GM19468 (cell line): ENCODE measurements around the gene SPEM1.

Experiments used
- ATAC-seq: cut with Tn5 transposase; IDR thresholded peaks from one replicate; pipeline ENCODE4 v1.9.1; 2021; ENCODE audit warnings: mild to moderate bottlenecking, moderate library complexity, moderate number of reproducible peaks; ENCODE audit not compliant: unreplicated experiment; ENCODE audit errors: extremely low read depth

Gene SPEM1

DNA sequence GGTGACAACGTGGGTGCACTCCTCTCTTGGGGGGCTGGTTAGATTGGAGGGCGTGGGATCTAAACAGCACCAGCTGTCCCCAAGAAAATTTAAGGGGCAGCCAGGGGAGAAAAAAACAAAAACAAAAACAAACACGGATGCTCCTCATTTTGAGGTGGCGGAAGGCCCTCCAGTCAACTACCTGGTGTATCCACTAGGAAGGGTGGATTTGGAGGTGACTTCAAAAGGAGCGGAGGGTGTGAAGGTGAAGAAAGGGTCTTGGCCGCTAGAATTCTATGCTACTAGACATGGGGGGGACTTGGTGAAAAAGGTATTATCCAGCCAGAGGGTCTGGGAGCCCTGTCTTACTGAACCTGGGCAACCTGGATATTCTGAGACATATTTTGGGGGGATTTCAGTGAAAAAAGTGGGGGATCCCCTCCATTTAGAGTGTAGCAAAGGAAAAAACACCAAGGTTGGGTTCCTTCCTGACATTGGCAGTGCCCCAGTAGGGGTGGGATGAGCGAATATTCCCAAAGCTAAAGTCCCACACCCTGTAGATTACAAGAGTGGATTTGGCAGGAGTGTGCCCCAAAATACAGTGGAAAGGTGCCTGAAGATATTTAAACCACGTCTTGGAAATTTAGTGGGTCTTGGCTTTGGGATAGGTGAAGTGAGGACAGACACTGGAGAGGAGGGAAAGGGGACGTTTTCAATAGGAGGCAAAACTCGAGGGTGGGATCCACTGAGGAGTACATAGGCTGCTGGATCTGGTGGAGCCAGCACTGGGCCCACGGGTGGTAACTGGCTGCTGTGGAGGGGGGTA is 18.7 kb downstream of the SPEM1 start:
- no peak for ATAC-seq

DNA sequence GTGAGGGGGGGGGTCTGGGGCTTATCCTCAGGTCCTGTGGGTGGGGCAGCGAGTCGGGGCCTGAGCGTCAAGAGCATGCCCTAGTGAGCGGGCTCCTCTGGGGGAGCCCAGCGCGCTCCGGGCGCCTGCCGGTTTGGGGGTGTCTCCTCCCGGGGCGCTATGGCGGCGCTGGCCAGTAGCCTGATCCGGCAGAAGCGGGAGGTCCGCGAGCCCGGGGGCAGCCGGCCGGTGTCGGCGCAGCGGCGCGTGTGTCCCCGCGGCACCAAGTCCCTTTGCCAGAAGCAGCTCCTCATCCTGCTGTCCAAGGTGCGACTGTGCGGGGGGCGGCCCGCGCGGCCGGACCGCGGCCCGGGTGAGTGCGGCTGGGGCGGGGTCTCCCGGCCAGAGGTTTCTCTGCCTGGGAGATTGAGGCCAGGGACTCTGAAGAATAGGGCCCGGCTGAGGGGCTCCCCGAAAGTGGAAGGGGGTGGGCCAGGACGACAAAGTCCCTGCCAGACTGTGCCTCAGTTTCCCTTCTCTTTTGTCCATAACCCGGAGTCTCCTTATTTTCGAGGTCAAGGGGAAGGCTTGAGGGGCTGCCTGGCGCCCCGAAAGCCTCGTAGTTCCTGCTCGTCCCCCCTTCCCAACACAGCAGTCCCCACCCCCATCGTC is 19.5 kb downstream of the SPEM1 start, which contains the start of gene FGF11:
Gene FGF11 (plus strand): TSS at position 51 of the 651 bp plus-strand sequence. CDS start 109 bp downstream, at position 160.
- ATAC-seq: no peak

DNA sequence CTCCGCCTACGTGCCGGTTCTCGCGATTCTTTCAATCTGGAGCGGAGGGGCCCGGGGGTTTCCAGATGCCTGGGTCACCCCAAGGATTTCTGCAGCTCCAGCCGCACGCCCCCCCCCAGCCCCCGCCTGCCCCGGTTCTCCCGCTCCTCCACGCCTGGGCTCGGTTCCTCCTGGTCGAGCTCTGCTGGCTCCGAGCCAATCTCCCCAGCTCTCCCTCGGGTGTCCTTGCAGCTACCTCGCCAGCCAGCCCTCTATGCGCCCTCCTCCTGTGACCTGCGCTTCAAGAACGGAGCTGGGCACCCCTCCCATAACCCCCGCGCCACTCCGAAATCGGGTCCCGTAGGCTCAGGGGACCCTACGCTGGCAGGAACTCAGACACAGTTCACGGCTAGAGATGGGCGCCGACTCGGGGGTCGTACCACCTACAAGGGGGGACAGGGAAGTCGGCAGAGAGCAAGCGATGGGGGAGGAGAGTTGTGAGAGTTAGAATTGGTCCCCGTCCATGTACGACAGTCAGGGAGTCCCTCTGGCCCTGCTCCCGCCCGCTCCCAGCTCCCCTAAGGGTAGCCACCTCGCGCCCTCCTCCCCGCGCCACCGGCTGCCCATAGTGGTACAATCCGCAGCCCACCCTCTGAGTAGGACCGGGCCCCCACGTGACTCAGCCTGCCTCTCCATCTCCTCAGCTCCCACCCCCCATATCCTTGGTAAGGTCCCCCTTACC is 20.1 kb downstream of the SPEM1 start:
- no peak for ATAC-seq

GRCh38 chr17:7440834-7441195 is 20.7 kb downstream of the SPEM1 start:
- ATAC-seq: no peak

DNA sequence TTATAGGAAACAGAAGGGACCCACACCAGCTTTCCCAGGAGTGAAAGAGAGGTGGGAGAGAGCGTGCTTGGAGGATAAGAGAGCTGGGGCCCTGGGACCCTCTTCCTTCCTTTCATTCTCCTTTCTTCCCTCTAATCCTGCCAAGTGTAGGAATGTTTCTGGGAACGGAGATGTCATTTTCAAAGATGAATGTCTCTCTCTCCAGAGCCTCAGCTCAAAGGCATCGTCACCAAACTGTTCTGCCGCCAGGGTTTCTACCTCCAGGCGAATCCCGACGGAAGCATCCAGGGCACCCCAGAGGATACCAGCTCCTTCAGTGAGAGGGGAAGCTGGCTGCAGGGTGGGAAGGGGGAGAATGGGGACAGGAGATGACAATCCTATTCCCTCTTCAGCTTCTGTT is 21.1 kb downstream of the SPEM1 start:
- no peak for ATAC-seq

DNA sequence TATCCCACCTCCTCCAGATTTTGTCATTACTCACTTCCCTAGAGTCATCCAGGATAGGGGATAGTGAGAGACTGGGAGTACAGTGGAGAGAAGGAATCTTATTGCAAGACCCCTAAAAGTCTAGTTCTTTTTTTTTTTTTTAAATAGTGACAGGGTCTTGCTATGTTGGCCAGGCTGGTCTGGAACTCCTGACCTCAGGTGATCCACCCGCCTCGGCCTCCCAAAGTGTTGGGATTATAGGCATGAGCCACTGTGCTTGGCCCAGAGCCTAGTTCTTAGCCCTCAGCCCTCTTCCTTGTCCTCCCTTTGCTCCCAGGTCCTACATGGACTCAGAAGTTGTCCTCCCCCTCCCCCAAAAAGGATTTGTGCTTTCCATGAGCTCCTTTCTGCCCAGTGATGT is 22.0 kb downstream of the SPEM1 start:
- no peak for ATAC-seq

GRCh38 chr17:7443499-7444485 is 23.7 kb downstream of the SPEM1 start:
- ATAC-seq: no peak

GRCh38 chr17:7444682-7445618 is 24.8 kb downstream of the SPEM1 start, which contains the start of gene CHRNB1:
Gene CHRNB1, plus strand, starts transcription at chr17:7445061. Its CDS starts 67 bp downstream, at chr17:7445128.
- ATAC-seq: no peak

- ATAC-seq: no peak
Observed at GRCh38 chr17:7445619-7445968, 25.5 kb downstream of the SPEM1 start.

GRCh38 chr17:7448461-7448860 is 28.3 kb downstream of the SPEM1 start:
- ATAC-seq: no peak

DNA sequence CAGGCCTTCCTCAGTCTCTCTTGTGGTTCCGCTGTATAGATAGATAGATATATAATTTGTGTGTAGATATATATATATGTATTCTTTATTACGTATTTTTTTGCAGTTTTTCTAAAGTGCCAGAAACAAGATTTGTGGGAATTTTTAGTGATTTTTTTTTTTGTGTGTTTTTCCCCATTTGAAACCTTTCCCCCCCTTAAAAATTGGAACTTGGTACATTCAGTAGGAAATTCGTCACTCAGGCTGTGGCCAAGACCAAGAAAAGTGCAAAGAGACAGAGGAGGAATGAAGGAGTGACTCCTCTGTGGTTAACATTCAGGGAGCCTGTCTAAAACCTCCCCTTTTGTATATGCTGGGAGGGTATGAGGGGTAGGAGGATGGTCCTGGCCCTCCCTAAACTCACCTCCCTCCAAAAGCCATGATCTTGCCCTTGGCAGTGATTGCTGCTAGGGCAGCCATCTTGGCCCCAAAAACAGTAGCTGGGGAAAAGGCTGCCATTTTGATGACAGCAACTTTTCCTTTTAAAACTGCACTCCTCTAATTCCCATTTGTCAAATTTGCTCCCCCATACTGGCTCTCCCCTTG is 39.9 kb downstream of the SPEM1 start:
- ATAC-seq: no peak

DNA sequence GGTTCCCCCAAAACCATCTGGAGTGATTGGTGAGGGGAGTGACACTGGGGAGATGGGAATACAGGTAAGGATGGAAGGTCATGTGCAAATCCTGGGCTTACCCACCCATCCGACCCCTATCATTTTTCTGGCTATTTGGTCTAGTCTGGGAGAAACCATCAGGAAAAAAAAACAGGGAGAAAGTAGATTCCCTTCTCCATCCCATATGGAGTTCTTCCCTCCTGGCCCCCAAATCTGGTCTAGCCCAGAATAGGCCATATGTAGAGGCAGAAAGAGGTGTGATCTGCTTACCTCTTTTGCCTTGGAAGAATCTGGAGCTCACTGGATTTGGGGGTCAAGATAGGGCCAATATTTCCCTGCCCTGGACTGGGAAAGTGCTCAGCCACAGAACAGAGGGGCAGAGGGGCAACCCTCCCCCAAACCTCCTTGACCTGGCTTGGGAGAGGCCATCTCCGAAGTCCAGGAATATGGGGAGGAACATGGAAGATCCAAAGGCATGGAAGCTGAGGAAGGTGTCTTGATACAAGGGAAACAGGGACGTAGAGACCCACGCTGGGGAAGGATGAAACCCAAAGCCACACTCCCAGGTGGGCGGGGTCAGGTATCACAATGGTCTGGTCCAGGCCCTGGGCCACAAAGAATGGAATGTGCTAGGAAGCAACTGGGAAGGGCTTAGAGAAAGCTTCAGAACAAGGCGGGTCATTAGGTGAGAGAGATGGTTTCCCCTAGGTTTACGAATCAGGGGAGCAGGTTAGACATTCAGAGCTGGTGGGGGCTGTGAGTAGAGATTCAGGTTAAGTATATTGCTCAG is 40.9 kb downstream of the SPEM1 start:
- ATAC-seq: no peak

DNA sequence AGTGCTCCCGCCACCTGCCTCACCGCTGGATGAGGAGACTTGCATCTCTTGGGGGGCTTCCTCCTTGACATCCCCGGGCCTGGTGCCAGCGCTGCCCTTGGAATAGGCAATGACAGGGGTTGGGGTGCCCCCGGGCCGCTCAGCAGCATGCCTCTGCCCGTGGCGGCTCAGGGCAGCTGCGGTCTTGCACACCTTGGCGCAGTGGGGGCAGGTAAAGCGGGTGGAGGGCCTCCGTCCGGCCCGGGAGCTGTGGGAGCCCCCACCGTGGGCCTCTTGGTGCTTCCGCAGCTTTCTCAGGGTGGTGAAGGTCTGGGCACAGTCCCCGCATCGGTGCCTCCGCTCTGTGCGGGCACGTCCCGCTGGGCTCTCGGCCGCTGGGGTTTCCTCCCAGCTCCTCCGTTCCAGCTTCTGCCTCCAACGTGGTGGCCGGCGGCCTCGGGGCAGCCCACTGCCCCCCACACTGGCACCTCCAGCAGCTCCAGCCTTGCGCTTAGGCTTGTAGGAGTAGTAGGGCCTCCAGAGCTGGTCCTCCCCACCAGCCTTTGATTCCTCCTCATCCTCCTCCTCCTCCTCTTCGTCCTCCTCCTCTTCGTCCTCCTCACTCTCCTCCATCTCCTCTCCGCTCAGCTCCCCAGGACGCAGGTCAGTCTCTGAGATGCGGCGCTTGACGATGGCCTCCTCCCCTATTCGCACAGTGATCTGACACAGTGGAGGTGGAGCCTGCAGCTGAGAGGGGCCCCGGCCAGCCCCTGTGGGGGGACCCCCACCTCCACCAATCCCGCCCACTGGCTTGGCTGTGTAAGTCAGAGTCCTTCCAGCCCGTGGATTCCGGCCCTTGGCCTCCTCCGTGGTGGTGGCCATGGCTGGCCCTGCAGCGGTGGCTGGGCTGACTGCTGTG is 42.6 kb downstream of the SPEM1 start:
- no peak for ATAC-seq

DNA sequence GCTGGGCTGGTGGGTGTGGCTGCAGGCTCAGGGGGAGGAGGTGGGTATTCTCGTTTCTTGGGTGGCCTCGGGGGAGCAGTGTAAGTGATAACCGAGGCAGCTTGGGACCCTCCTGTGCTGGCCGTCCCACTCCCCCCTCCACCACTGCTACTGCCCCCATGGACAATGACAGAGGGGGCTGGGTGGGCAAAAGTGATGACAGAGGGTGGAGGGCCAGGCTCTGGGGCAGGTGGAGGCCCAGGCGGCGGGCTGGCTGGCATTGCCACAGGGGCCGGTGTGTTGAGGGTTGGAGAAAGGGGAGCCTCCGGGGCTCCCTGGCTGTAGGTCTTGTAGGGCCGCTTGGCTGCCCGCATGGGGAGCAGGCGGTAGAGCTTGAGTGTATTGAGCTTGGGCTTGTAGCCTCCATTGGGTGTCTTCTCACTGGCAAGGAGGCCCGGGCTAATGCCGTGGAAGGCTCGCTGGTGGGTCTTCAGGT is 43.3 kb downstream of the SPEM1 start:
- no peak for ATAC-seq

DNA sequence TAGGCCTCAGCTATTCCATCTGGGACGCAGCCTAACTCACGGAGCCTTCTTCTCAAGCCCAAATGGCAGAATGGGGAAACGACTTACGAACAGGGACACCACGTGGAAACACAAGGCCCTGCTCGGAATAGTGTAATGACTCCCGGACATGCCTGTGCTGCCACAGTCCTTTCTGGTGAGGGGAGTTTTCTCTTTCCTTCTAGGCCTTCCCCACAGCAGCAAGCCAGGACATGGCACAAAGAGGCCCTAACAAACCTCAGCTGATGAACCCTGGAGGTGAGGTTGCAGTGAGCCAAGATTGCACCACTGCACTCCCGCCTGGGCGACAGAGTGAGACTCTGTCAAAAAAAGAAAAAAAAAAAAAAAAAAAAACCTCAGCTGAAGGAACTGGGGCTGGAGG is 44.0 kb downstream of the SPEM1 start:
- ATAC-seq: no peak

DNA sequence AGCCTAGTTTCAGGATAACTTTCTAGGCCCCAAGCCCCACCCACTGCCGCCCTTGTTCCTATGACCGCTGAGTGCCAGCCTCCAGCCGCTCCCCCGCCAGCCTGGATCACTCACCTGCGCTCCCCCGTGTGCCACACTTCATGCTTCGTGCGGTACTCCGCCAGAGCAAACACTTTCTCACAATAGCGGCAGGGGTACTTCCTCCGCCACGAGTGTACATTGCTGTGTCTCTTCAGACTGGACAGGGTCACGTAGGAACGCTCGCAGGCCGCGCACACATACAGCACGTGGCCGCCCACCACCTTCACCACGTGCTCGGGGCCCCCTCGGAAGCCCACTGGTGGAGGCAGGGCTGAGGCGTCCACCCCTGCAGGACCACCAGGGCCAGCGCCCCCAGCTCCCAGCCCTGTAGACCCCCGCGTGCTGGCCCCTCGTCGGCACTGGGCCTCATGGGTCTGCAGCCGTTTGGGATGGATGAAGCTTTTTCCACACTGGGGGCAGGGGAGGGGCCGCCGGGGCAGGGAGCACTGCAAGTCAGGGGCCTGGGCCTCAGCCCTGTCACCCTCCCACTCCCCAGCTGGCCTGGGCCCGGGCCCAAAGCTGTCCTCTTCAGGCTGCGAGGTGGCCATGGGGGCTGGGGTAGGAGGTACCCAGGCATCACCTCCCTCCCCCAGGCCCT is 45.6 kb downstream of the SPEM1 start:
- ATAC-seq: no peak
